Gastrocnemius medialis (tissue), 4 donors: Measurements from ENCODE around the gene GRK4. TPM values are rescaled to one million over a fixed set of nuclear protein-coding genes. Genes with fewer than 3 reads are reported as not detected.
"Not testable (repeated sequence)": the region's sequence is repeated elsewhere in the genome, so short reads cannot be mapped to it uniquely, and the experiment has no call there.

Experiments used
- ATAC-seq, 2 donors: fragments of 150-250 bp; one replicate each; pipeline ENCODE4 v1.9.1; 2016
- DNase-seq, 2 donors: peaks; one replicate each; pipeline ENCODE4 v3.0.0-alpha.2; 2019
- H3K27ac ChIP-seq, 4 donors: fragments of 200-600 bp; sonication (generic); 1 replicate in 1 of 4; 2 replicates in 3 of 4; pipeline ENCODE4 v1.5.1; 2016 to 2018; ENCODE audit warnings: mild to moderate bottlenecking in 2 of 4, moderate library complexity in 1 of 4
- H3K27me3 ChIP-seq, 3 donors: fragments of 200-600 bp; sonication (generic) in 2 of 3; 1 replicate in 1 of 3; 2 replicates in 2 of 3; pipeline versions ENCODE4 v1.5.1 to v1.6.0; 2016 to 2019; ENCODE audit warnings: mild to moderate bottlenecking in 1 of 3, moderate library complexity in 1 of 3
- H3K36me3 ChIP-seq, 2 donors: fragments of 200-600 bp; sonication (generic) in 1 of 2; one replicate each; pipeline ENCODE4 v1.5.1; 2017 to 2018
- H3K4me1 ChIP-seq, 2 donors: fragments of 200-600 bp; sonication (generic) in 1 of 2; one replicate each; pipeline ENCODE4 v1.5.1; 2016 to 2017; ENCODE audit warnings: mild to moderate bottlenecking in 2 of 2
- H3K4me3 ChIP-seq, 4 donors: fragments of 200-600 bp; sonication (generic) in 3 of 4; 1 replicate in 1 of 4; 2 replicates in 3 of 4; pipeline ENCODE4 v1.5.1; 2016 to 2019; ENCODE audit warnings: mild to moderate bottlenecking in 2 of 4
- H3K9me3 ChIP-seq, 3 donors: fragments of 200-600 bp; sonication (generic) in 2 of 3; 1 replicate in 1 of 3; 2 replicates in 2 of 3; pipeline ENCODE4 v1.5.1; 2016 to 2019
- POLR2A ChIP-seq, 2 donors: fragments of 450-650 bp; IDR thresholded peaks; one replicate each; pipeline ENCODE4 v1.6.1; 2017; ENCODE audit warnings: antibody characterized with exemption in 2 of 2, mild to moderate bottlenecking in 2 of 2, moderate library complexity in 2 of 2
- in situ Hi-C, 4 donors: fragments of 200-750 bp; cut with MboI; loops; one replicate each; pipeline versions ENCODE4 v1.15.0 to v1.8.0; 2017; ENCODE audit warnings: low sequenced_read_pairs in 4 of 4
- intact Hi-C: fragments of 100-400 bp; cut with DNase I; formaldehyde crosslinking; loops from one replicate; pipeline ENCODE4 v1.15.1; 2023; ENCODE audit warnings: low total_unique reads
- total RNA-seq, 4 donors: library from RNA; depleted of rRNA; stranded (reverse); fragments of >200 nt; gene quantifications; one replicate each; pipeline versions ENCODE4 v1.1.0 to v1.2.3, GENCODE V29; 2016
- TF ChIP-seq, protein P1 (sequence below), 5 experiments: fragments of 450-650 bp in 3 of 5; fragments of 200-600 bp in 2 of 5; sonication (generic) in 2 of 5; IDR thresholded peaks in 4 of 5; conservative IDR thresholded peaks in 1 of 5; 1 replicate in 4 of 5; 2 replicates in 1 of 5; pipeline ENCODE4 v1.5.1; 2016 to 2019; ENCODE audit warnings: antibody characterized with exemption in 5 of 5, mild to moderate bottlenecking in 3 of 5, moderate library complexity in 3 of 5

Gene GRK4
- total RNA-seq, 4 donors from 2014 or later: 2.8 to 5.8 (median 3.7) TPM

DNA sequence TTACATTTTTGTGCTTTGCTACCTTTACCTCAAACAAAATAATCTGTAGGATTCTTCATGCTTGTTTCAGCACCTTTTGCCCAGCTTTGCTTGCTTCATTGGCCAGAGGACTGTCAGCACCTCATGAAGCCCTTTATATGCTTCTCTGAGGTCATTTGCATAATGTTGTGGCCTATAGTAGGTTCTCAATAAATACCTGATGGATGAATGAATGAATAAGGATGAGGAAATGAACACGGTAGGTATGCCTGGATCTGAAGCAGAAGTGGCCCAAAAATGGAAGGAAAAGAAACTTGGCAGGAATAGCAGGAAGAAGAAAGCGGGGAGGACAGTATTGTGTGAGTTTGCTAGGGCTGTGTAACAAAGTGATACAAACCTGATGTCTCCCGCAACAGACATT is 7.9 kb downstream of the GRK4 start:
- Histone ChIP-seq H3K27me3 (no peaks in the 10 kb centered on the region), H3K36me3 (no peaks in the 10 kb centered on the region), H3K4me1 (no peaks in the 10 kb centered on the region), H3K27ac (no peak overlapping the region), H3K4me3 (no peak overlapping the region), H3K9me3 (no peaks in the 10 kb centered on the region)
- ATAC-seq: no peak
- in situ Hi-C loops (loop anchor here in 1 of 4 donors (25.0 kb wide), 1 partner anchor 734 kb away; the partner anchor contains the start of genes HAUS3 and POLN), intact Hi-C loops (no loop called here)
- TF ChIP-seq POLR2A (IDR thresholded peaks at IDR 0.05): no peak
- DNase-seq: no peak

DNA sequence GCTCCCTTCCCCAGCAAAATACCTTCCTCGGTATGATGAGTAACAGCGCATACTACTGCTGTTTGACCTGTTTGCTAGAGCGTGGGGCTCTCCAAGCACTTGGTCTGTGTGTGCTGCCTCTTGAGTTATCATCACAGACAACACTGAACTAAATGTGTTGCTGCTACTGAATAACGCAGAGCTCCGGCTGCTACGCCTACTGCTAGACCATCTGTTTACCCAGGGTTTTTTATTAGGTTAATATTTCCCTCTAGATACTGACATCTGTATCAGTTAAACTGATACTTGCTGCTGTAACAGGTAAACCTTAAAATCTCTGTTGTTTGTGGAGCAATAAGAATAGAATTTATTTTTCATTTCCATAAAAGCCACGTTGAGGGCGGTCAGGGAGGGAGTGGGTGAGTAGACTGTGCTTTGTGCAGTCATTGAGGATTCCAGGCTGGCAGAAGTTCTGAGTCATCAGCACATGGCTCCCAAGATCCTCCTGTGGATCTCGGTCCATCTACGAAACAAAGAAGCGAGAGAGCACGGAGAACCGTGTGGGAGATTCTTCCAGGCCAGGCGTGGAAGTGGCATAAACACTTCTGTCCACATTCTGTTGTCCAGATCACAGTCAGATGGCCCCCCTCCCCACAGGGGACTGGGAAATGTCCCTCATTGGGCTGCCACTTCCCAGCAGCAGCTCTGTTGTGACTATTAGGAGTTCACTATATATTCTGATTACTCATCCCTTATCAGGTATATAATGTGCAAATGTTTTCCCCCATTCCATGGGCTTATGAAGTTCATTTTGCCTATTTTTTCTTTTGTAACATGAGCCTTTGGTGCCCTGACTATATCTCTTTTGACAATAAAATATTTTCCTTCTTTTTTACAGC is 14.1 kb downstream of the GRK4 start:
- ATAC-seq: no peak
- intact Hi-C loops: no loop called here
- Histone ChIP-seq H3K27me3 (no peaks in the 10 kb centered on the region), H3K9me3 (peaks cover 0 to 11% (median 0%) of the 10 kb centered on the region in 3 donors), H3K4me3 (no peak overlapping the region), H3K27ac (no peak overlapping the region), H3K4me1 (no peaks in the 10 kb centered on the region), H3K36me3 (no peaks in the 10 kb centered on the region)
- in situ Hi-C loops: loop anchor here in 1 of 4 donors (25.0 kb wide), 1 partner anchor 765 kb away; no protein-coding TSS in a partner anchor
- no peak for DNase-seq
- no peak for TF ChIP-seq POLR2A (IDR thresholded peaks at IDR 0.05)
- TF ChIP-seq, protein P1, sequence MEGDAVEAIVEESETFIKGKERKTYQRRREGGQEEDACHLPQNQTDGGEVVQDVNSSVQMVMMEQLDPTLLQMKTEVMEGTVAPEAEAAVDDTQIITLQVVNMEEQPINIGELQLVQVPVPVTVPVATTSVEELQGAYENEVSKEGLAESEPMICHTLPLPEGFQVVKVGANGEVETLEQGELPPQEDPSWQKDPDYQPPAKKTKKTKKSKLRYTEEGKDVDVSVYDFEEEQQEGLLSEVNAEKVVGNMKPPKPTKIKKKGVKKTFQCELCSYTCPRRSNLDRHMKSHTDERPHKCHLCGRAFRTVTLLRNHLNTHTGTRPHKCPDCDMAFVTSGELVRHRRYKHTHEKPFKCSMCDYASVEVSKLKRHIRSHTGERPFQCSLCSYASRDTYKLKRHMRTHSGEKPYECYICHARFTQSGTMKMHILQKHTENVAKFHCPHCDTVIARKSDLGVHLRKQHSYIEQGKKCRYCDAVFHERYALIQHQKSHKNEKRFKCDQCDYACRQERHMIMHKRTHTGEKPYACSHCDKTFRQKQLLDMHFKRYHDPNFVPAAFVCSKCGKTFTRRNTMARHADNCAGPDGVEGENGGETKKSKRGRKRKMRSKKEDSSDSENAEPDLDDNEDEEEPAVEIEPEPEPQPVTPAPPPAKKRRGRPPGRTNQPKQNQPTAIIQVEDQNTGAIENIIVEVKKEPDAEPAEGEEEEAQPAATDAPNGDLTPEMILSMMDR (IDR thresholded peaks at IDR 0.05 in 4 of 5, conservative IDR thresholded peaks at IDR 0.05 in 1 of 5): no peak

DNA sequence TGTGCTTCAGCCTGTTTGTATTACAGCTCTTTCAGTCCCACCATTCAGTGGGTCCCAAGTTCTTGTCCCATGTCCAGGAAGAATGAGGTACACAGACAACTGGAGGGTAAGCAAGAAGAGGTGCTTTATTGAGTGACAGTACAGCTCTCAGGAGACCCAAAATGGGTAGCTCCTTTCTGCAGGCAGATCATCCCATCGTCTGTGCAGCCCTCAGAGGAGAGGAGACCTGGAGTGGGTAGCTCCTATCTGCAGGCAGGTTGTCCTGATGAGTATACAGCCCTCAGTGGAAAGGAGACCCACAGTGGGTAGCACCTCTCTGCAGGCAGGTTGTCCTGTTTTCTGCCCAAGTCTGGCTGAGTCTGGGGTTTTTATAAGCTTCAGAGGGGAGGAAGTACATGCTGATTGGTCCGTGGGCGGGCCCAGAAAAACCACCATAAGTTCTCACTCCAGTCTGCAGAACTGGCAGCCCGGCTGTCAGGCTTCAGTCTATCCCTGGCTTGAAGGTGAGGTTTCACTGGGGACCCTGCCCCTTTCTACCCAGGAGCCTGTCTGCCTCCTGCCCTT is 18.0 kb downstream of the GRK4 start:
- TF ChIP-seq, protein P1 (IDR thresholded peaks at IDR 0.05 in 4 of 5, conservative IDR thresholded peaks at IDR 0.05 in 1 of 5): no peak
- TF ChIP-seq POLR2A (IDR thresholded peaks at IDR 0.05): no peak
- intact Hi-C loops (no loop called here), in situ Hi-C loops (loop anchor here in 1 of 4 donors (25.0 kb wide), 1 partner anchor 769 kb away; no protein-coding TSS in a partner anchor)
- peaks cover 0 to 11% (median 0%) of the 10 kb centered on the region in 3 donors for H3K9me3 ChIP-seq
- H3K4me1 ChIP-seq: no peaks in the 10 kb centered on the region
- H3K36me3 ChIP-seq: no peaks in the 10 kb centered on the region
- H3K4me3 ChIP-seq: no peak overlapping the region
- no peak overlapping the region for H3K27ac ChIP-seq
- ATAC-seq (no peak), DNase-seq (no peak)
- no peaks in the 10 kb centered on the region for H3K27me3 ChIP-seq

DNA sequence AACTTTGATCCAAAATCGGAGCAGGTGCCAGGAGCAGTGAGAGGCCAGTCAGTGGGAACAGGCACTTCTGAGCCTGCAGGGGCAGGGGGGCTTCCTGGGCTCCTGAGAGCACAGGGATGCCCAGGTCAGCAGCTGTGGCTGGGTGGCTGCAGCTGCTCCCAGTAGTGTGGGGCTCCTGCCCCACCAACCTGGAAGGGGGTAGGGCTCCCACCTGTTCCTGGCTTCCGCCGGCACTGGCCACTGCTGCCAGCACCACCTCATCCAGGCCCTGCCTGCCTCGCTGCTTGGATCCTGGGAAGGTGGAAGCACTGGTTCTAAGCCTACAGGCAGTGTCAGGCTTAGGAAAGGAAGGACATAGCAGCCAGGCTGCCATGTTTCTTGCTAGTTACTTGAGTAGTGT is 18.6 kb downstream of the GRK4 start:
- DNase-seq (no peak), ATAC-seq (no peak)
- no peak overlapping the region for H3K4me3 ChIP-seq
- H3K36me3 ChIP-seq: no peaks in the 10 kb centered on the region
- no peak for TF ChIP-seq POLR2A (IDR thresholded peaks at IDR 0.05)
- TF ChIP-seq, protein P1 (IDR thresholded peaks at IDR 0.05 in 4 of 5, conservative IDR thresholded peaks at IDR 0.05 in 1 of 5): no peak
- in situ Hi-C loops (loop anchor here in 1 of 4 donors (25.0 kb wide), 1 partner anchor 770 kb away; no protein-coding TSS in a partner anchor), intact Hi-C loops (no loop called here)
- H3K27me3 ChIP-seq: no peaks in the 10 kb centered on the region
- no peak overlapping the region for H3K27ac ChIP-seq
- H3K4me1 ChIP-seq: no peaks in the 10 kb centered on the region
- peaks cover 0 to 11% (median 0%) of the 10 kb centered on the region in 3 donors for H3K9me3 ChIP-seq

DNA sequence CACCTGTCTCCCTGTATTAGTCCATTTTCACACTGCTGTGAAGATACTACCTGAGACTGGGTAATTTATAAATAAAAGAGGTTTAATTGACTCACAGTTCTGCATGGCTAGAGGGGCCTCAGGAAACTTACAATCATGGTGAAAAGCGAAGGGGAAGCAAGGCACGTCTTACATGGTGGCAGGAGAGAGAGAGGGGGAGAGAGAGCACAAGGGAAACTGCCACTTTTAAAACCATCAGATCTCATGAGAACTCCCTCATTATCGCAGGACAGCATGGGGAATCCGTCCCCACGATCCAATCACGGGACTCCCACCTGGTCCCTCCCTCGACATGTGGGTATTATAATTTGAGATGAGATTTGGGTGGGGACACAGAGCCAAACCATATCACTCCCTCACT is 20.3 kb downstream of the GRK4 start:
- DNase-seq, H3K27ac ChIP-seq, H3K4me1 ChIP-seq, H3K36me3 ChIP-seq, ATAC-seq, intact Hi-C loops, H3K4me3 ChIP-seq, H3K27me3 ChIP-seq: not testable (repeated sequence)
- H3K9me3 ChIP-seq: peaks cover 0 to 11% (median 0%) of the 10 kb centered on the region in 3 donors
- in situ Hi-C loops: loop anchor here in 1 of 4 donors (25.0 kb wide), 1 partner anchor 771 kb away; no protein-coding TSS in a partner anchor
